ENCODE data around the gene ZDHHC3.

GRCh38 chr3:44877333-44877732 is 98.6 kb downstream of the ZDHHC3 start:
- TF ChIP-seq CTCF (IDR thresholded peaks at IDR 0.05; ENCODE audit: borderline replicate concordance, extremely low read depth, low read length, poor library complexity, severe bottlenecking) (no peak), EZH2 (IDR thresholded peaks at IDR 0.05; ENCODE audit: borderline replicate concordance, low read depth, low read length, severe bottlenecking) (no peak)

Data from DND-41 (cell line).